ENCODE results near the gene RGPD8. TPM values are rescaled to one million over a fixed set of nuclear protein-coding genes. Genes with fewer than 3 reads are reported as not detected.

Gene RGPD8
- total RNA-seq, 1 experiment from 2014 or later = 8.1 TPM

- Histone ChIP-seq H3K23ac (ENCODE audit: insufficient read length, low read depth, low read length) (no peak overlapping the region), H4K5ac (ENCODE audit: insufficient read length, low read depth, low read length) (no peak overlapping the region), H3K9ac (ENCODE audit: extremely low read depth, insufficient read length, low read length) (no peak overlapping the region), H2AFZ (ENCODE audit: low read length) (no peak overlapping the region), H3K9me3 (ENCODE audit: control insufficient read depth, low read depth, low read length) (no peaks in the 10 kb centered on the region), H2BK5ac (ENCODE audit: insufficient read length, low read length) (no peak overlapping the region), H3K4me2 (ENCODE audit: insufficient read depth, insufficient read length, low read length) (no peak overlapping the region), H2BK20ac (ENCODE audit: low read depth, low read length, poor library complexity, severe bottlenecking) (no peak overlapping the region), H3K23me2 (ENCODE audit: insufficient read length, low read depth, low read length, poor library complexity, severe bottlenecking) (no peaks in the 10 kb centered on the region), H3T11ph (ENCODE audit: low read length) (no peak overlapping the region), H3K79me1 (ENCODE audit: insufficient read depth, low read depth, low read length, poor library complexity, severe bottlenecking) (no peaks in the 10 kb centered on the region), H3K4ac (ENCODE audit: low read depth, low read length) (no peak overlapping the region), H2BK12ac (ENCODE audit: insufficient read length, low read depth, low read length) (no peak overlapping the region), H3K14ac (ENCODE audit: insufficient read depth, low read length) (no peak overlapping the region), H2BK15ac (ENCODE audit: low read depth, low read length) (no peak overlapping the region), H4K91ac (ENCODE audit: insufficient read length, low read depth, low read length) (no peak overlapping the region), H3K18ac (ENCODE audit: insufficient read length, low read depth, low read length) (no peak overlapping the region), H4K8ac (replicated peaks; ENCODE audit: insufficient read length, low read depth, low read length) (no peak overlapping the region), H4K20me1 (ENCODE audit: control insufficient read depth, insufficient read depth, insufficient read length) (no peaks in the 10 kb centered on the region), H3K56ac (ENCODE audit: insufficient read length, low read depth, low read length) (no peak overlapping the region), H3K27ac (ENCODE audit: insufficient read length, low read depth, low read length) (no peak overlapping the region), H3K79me2 (ENCODE audit: insufficient read depth, low read length) (no peaks in the 10 kb centered on the region), H3K4me1 (ENCODE audit: insufficient read depth, low read length) (no peaks in the 10 kb centered on the region), H2BK120ac (ENCODE audit: low read depth, low read length, poor library complexity, severe bottlenecking) (no peak overlapping the region), H3K27me3 (ENCODE audit: insufficient read depth, low read length) (no peaks in the 10 kb centered on the region), H2AK5ac (ENCODE audit: insufficient read length, low read length) (no peak overlapping the region)
- peak overlapping the region in 1 of 3 experiments; percentile 32; a peak in 1 of 7 replicates for H3K27ac Mint-ChIP-seq
- no peaks in the 10 kb centered on the region for H3K9me3 Mint-ChIP-seq
- peaks cover 5 to 7% of the 10 kb centered on the region in 2 experiments for H3K4me1 Mint-ChIP-seq
- peaks cover 10 to 14% (median 12%) of the 10 kb centered on the region in 3 experiments for H3K36me3 Mint-ChIP-seq (ENCODE audit: insufficient read depth in 1 of 3, low read depth in 3 of 3)
- H3K27me3 Mint-ChIP-seq (ENCODE audit: low read depth) = no peaks in the 10 kb centered on the region
- no peak overlapping the region for H3K4me3 Mint-ChIP-seq
- no peak for TF ChIP-seq CTCF (conservative IDR thresholded peaks at IDR 0.05)
- WGBS (ENCODE audit: extremely low coverage, insufficient read length, low lambda C conversion rate) = no CpG with 5 or more reads among the region's 3 CpGs
- no peak for DNase-seq
These were observed 110.5 kb downstream of the RGPD8 start for GRCh38 chr2:112322919-112323318.

Data from H9 (cell line).